22Rv1 (cell line): Measurements from ENCODE around the gene SCGB2B2.

Experiments used
- ZFX ChIP-seq: fragments of 450-650 bp; IDR thresholded peaks from 2 replicates; pipeline ENCODE4 v1.6.1; 2017; ENCODE audit warnings: antibody characterized with exemption, borderline replicate concordance
- TF ChIP-seq, protein P1 (sequence below): fragments of 450-650 bp; IDR thresholded peaks from 2 replicates; pipeline ENCODE4 v1.5.1; 2017; ENCODE audit warnings: mild to moderate bottlenecking

GRCh38 chr19:34664870-34665269, 12.1 kb downstream of the SCGB2B2 start:
- TF ChIP-seq, protein P1, sequence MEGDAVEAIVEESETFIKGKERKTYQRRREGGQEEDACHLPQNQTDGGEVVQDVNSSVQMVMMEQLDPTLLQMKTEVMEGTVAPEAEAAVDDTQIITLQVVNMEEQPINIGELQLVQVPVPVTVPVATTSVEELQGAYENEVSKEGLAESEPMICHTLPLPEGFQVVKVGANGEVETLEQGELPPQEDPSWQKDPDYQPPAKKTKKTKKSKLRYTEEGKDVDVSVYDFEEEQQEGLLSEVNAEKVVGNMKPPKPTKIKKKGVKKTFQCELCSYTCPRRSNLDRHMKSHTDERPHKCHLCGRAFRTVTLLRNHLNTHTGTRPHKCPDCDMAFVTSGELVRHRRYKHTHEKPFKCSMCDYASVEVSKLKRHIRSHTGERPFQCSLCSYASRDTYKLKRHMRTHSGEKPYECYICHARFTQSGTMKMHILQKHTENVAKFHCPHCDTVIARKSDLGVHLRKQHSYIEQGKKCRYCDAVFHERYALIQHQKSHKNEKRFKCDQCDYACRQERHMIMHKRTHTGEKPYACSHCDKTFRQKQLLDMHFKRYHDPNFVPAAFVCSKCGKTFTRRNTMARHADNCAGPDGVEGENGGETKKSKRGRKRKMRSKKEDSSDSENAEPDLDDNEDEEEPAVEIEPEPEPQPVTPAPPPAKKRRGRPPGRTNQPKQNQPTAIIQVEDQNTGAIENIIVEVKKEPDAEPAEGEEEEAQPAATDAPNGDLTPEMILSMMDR: no peak
- no peak for TF ChIP-seq ZFX
